Peyer's patch (tissue), 4 donors: ENCODE results near the gene ITGAL. TPM values are rescaled to one million over a fixed set of nuclear protein-coding genes. Genes with fewer than 3 reads are reported as not detected.

Experiments used
- DNase-seq, 3 donors: peaks; one replicate each; pipeline ENCODE4 v3.0.0-alpha.2; 2017 to 2019
- H3K27ac ChIP-seq, 4 donors: fragments of 200-600 bp; sonication (generic); one replicate each; pipeline ENCODE4 v1.5.1; 2016 to 2019
- H3K27me3 ChIP-seq, 2 donors: fragments of 200-600 bp; sonication (generic); one replicate each; pipeline ENCODE4 v1.5.1; 2019
- H3K36me3 ChIP-seq, 3 donors: fragments of 200-600 bp; sonication (generic); one replicate each; pipeline ENCODE4 v1.5.1; 2016 to 2019
- H3K4me1 ChIP-seq, 4 donors: fragments of 200-600 bp; sonication (generic); one replicate each; pipeline ENCODE4 v1.5.1; 2016 to 2019
- H3K4me3 ChIP-seq, 4 donors: fragments of 200-600 bp; sonication (generic); 1 replicate in 3 of 4; 2 replicates in 1 of 4; pipeline ENCODE4 v1.5.1; 2016 to 2019; ENCODE audit warnings: mild to moderate bottlenecking in 1 of 4
- H3K9me3 ChIP-seq, 4 donors: fragments of 200-600 bp; sonication (generic); one replicate each; pipeline ENCODE4 v1.5.1; 2016 to 2019; ENCODE audit warnings: mild to moderate bottlenecking in 1 of 4
- POLR2A ChIP-seq, 2 donors: fragments of 450-650 bp; IDR thresholded peaks; one replicate each; pipeline ENCODE4 v1.5.1; 2017; ENCODE audit warnings: antibody characterized with exemption in 2 of 2, mild to moderate bottlenecking in 2 of 2, moderate library complexity in 2 of 2
- total RNA-seq, 4 donors: library from RNA; depleted of rRNA; stranded (reverse); fragments of >200 nt; gene quantifications; one replicate each; pipeline ENCODE4 v1.1.0, GENCODE V29; 2016
- TF ChIP-seq, protein P1 (sequence below), 6 experiments: fragments of 450-650 bp in 4 of 6; fragments of 200-600 bp in 2 of 6; sonication (generic) in 1 of 6; IDR thresholded peaks; one replicate each; pipeline ENCODE4 v1.5.1; 2017 to 2019; ENCODE audit warnings: antibody characterized with exemption in 6 of 6, mild to moderate bottlenecking in 3 of 6, moderate library complexity in 1 of 6

ITGAL gene
- total RNA-seq, 4 donors from 2014 or later = 4.3 to 52.0 (median 13.0) TPM

DNA sequence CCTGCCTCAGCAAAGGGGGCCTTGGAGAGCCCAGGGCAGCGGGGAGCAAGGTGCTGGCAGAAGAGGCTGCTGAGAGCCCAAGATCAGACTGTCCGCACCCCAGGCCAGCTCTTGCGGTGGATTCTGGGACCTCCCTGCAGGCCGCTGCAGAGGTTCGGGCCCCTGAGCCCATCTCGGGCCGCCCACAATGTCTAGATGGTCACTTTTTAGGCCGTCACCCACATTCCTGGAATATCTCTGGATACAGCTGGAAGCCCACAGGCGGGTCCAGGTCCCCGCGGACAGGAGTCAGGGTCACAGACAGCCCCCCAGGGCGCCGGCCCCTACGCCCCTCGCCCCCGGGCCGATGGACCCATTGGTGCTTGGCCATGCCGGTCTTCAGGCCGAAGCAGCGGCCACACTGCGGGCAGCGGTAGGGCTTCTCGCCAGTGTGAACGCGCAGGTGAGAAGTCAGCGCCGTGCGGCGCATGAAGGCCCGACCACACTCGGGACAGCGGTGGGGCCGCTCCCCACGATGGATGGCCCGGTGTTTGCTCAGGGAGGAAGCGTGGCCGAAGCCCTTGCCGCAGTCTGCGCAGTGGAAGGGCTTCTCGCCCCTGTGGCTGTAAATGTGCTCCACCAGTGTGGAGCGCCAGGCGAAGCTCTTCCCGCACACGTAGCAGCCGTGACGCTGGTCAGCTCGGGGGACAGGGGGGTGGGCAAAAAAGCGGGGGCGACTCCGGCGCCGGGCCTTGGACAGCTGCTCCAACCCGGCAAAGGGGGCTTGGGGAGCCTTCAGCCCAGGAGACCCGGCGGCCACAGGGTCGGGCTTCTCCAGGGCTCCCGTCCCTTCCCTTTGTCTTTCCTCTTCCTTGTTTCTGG is 60.0 kb downstream of the ITGAL start:
- H3K9me3 ChIP-seq = no peaks in the 10 kb centered on the region
- DNase-seq = no peak
- H3K4me1 ChIP-seq = peaks cover 0 to 26% (median 0%) of the 10 kb centered on the region in 4 donors
- H3K27ac ChIP-seq = no peak overlapping the region
- TF ChIP-seq, protein P1, sequence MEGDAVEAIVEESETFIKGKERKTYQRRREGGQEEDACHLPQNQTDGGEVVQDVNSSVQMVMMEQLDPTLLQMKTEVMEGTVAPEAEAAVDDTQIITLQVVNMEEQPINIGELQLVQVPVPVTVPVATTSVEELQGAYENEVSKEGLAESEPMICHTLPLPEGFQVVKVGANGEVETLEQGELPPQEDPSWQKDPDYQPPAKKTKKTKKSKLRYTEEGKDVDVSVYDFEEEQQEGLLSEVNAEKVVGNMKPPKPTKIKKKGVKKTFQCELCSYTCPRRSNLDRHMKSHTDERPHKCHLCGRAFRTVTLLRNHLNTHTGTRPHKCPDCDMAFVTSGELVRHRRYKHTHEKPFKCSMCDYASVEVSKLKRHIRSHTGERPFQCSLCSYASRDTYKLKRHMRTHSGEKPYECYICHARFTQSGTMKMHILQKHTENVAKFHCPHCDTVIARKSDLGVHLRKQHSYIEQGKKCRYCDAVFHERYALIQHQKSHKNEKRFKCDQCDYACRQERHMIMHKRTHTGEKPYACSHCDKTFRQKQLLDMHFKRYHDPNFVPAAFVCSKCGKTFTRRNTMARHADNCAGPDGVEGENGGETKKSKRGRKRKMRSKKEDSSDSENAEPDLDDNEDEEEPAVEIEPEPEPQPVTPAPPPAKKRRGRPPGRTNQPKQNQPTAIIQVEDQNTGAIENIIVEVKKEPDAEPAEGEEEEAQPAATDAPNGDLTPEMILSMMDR (IDR thresholded peaks at IDR 0.05) = no peak
- no peak for TF ChIP-seq POLR2A (IDR thresholded peaks at IDR 0.05)
- peaks cover 0 to 15% (median 0%) of the 10 kb centered on the region in 3 donors for H3K36me3 ChIP-seq
- no peak overlapping the region for H3K4me3 ChIP-seq
- no peaks in the 10 kb centered on the region for H3K27me3 ChIP-seq

DNA sequence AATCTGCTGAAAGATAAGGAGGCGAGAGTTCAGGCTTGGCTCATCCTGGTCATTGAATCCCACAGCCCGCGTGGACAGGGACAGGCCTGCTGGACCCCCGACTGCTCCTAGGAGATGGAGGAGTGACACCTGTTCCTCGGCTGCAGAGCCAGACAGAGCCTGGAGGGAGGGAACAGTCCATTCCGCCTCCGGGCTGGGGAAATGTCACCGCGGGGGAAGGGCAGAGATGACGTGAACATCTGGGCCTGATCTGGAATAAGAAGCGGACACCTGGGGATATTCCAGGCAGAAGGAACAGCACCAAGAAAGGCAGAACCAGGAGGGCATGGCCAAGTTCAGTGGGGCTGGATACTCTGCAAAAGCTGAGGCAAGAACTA is 60.6 kb downstream of the ITGAL start:
- TF ChIP-seq, protein P1 (IDR thresholded peaks at IDR 0.05) = no peak
- no peak for TF ChIP-seq POLR2A (IDR thresholded peaks at IDR 0.05)
- no peak for DNase-seq
- Histone ChIP-seq H3K27ac (no peak overlapping the region), H3K4me1 (peaks cover 0 to 19% (median 0%) of the 10 kb centered on the region in 4 donors), H3K9me3 (no peaks in the 10 kb centered on the region), H3K36me3 (peaks cover 0 to 15% (median 0%) of the 10 kb centered on the region in 3 donors), H3K27me3 (no peaks in the 10 kb centered on the region), H3K4me3 (peak overlapping the region in 2 of 4 donors; percentile 71 to 79)

DNA sequence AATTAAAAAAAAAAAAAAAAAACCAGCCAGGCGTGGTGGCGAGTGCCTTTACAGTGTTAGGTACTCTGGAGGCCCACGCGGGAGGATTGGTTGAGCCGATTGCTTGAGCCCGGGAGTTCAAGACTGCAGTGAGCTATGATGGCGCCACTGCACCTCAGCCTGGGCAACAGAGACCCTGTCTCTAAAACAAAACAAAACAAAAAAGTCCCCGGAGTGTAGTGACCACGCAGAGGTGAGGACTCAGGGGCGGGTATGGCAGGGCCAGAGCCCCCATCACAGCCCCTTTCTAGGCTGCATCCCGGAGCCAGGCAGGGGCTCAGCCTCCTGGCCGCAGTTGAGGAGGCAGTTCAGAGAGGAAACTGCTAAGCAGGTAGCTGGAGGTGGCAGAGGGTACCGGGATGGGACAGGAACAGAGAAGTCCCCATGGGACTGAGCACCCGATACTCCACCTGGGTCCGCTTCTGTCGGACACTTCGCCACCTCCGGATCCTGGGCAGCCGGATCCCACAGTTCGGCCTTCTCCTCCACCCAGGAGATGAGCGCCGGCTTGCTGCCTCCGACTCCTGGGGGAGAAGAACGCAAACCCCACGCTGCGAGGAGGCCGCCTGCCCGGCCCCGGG is 61.3 kb downstream of the ITGAL start:
- peak overlapping the region; percentile 54 to 79 (median 72) for H3K4me3 ChIP-seq
- TF ChIP-seq, protein P1 (IDR thresholded peaks at IDR 0.05) = no peak
- TF ChIP-seq POLR2A (IDR thresholded peaks at IDR 0.05) = no peak
- DNase-seq = no peak
- H3K27ac ChIP-seq = peak overlapping the region; percentile 90 to 96 (median 94)
- H3K4me1 ChIP-seq = peaks cover 0 to 19% (median 0%) of the 10 kb centered on the region in 4 donors
- H3K9me3 ChIP-seq = no peaks in the 10 kb centered on the region
- peaks cover 0 to 15% (median 0%) of the 10 kb centered on the region in 3 donors for H3K36me3 ChIP-seq
- no peaks in the 10 kb centered on the region for H3K27me3 ChIP-seq

DNA sequence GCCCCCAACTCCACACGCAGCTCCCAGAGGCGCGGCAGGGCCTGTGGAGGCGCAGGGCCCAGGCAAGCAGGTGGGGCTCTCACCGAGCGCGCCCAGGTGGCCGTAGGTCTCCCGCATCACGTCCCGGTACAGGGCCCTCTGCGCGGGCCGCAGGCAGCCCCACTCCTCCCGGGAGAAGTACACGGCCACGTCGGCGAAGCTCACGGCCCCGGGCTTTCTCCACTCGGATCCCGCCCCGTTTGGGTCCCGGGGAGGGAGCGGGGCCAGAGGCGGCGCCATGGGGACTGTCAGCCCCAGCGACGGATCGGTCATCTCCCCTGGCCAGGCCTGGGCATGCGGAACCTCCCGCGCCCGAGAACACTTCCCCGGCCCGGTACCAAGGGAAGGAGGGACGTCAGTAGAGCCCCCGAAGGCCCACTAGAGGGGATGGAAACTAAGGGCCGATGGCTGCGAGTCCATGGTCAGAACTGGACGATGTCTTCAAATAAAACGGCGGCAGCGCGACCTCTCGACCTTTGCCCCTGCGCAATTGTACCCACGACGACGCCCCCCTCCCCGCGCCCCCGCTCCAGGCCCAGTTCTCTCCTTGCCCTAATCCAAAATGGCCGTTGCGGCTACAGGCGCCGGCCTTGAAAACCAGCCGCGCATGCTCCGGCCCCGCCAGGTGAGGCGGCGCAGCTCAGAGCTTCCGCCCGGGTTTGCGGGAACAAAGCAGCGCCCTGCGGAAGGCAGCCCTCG is 62.0 kb downstream of the ITGAL start, which contains the start of gene ZNF747:
ZNF747 (minus strand) TSS at position 491 of the 738 bp plus-strand sequence; CDS start at position 312, 179 bp downstream.
- Histone ChIP-seq H3K27me3 (no peaks in the 10 kb centered on the region), H3K4me1 (peaks cover 0 to 19% (median 0%) of the 10 kb centered on the region in 4 donors), H3K9me3 (no peaks in the 10 kb centered on the region), H3K36me3 (peaks cover 0 to 15% (median 0%) of the 10 kb centered on the region in 3 donors), H3K27ac (peak within 1 kb of the TSS; percentile 90 to 96 (median 94)), H3K4me3 (peak within 1 kb of the TSS; percentile 54 to 79 (median 72))
- TF ChIP-seq, protein P1 (IDR thresholded peaks at IDR 0.05) = peak in 2 of 6 experiments; percentile 5 to 7
- TF ChIP-seq POLR2A (IDR thresholded peaks at IDR 0.05) = peak; percentile 38 to 60
- peak; percentile 91 to 97 (median 94) for DNase-seq

DNA sequence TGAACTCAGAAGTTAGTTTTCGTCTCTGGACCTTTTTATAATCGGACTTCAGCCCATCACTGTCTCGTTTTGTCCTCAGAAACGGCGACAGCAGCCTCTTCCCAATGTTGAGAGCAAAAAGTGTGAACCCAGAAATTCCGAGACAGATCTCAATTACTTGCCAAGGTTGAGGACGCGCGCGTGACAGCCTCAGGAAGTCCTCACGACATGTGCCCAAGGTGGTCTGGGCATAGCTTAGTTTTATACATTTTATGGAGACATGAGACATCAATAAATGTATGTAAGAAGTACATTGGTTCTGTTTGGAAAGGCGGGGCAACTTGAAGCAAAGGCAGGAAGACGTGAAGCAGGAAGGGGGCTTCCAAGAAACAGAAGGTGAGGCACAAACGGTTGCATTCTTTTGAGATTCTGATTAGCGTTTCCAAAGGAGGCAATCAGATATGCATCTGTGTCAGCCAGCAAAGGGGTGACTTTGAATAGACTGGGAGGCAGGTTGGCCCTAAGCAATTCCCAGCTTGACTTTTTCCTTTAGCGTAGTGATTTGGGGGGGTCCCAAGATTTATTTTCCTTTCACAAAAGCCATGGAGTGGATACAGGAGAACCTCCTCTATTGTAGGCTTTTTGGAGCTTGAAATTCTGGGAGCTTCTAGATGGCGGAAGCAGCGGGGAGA is 62.7 kb downstream of the ITGAL start:
- Histone ChIP-seq H3K27ac (peak overlapping the region; percentile 90 to 96 (median 94)), H3K9me3 (no peaks in the 10 kb centered on the region), H3K4me3 (peak overlapping the region; percentile 54 to 79 (median 72)), H3K36me3 (peaks cover 0 to 15% (median 0%) of the 10 kb centered on the region in 3 donors), H3K4me1 (peaks cover 0 to 19% (median 0%) of the 10 kb centered on the region in 4 donors), H3K27me3 (no peaks in the 10 kb centered on the region)
- TF ChIP-seq, protein P1 (IDR thresholded peaks at IDR 0.05) = no peak
- TF ChIP-seq POLR2A (IDR thresholded peaks at IDR 0.05) = no peak
- no peak for DNase-seq
